SKM-1 treated with dmso at 0.1 percent for 144 hours (cell line): ENCODE results near the gene OLFM2.
"Not testable (repeated sequence)": the region's sequence is repeated elsewhere in the genome, so short reads cannot be mapped to it uniquely, and the experiment has no call there.

ENCODE experiments used
- DNase-seq: peaks from one replicate; lab custom pipeline; 2025; ENCODE audit not compliant: unreplicated experiment; lab: John Stamatoyannopoulos, UW

Gene OLFM2

GRCh38 chr19:9936326-9937000, at the start of gene OLFM2:
OLFM2 (minus strand) TSS chr19:9936515; CDS start chr19:9936366, 149 bp downstream.
- no peak for DNase-seq

- no peak for DNase-seq
Measured at GRCh38 chr19:9981406-9982260, 45.3 kb upstream of the OLFM2 start.

GRCh38 chr19:9972103-9972502, 35.8 kb upstream of the OLFM2 start:
- DNase-seq, result no peak

GRCh38 chr19:9971166-9971897, 35.0 kb upstream of the OLFM2 start:
- no peak for DNase-seq

GRCh38 chr19:9970481-9970880, 34.2 kb upstream of the OLFM2 start:
- no peak for DNase-seq

- no peak for DNase-seq
Measured at GRCh38 chr19:9969688-9969975, 33.3 kb upstream of the OLFM2 start.

GRCh38 chr19:9968820-9969687, 32.7 kb upstream of the OLFM2 start:
- no peak for DNase-seq

GRCh38 chr19:9967326-9967725, 31.0 kb upstream of the OLFM2 start:
- no peak for DNase-seq

GRCh38 chr19:9966448-9966847, 30.1 kb upstream of the OLFM2 start:
- DNase-seq, result no peak

GRCh38 chr19:9966024-9966423, 29.7 kb upstream of the OLFM2 start:
- no peak for DNase-seq

GRCh38 chr19:9962623-9963290, 26.4 kb upstream of the OLFM2 start:
- no peak for DNase-seq

GRCh38 chr19:9961103-9961502, 24.8 kb upstream of the OLFM2 start:
- no peak for DNase-seq

- no peak for DNase-seq
Measured at GRCh38 chr19:9958379-9958821, 22.1 kb upstream of the OLFM2 start.

- DNase-seq, result no peak
Measured at GRCh38 chr19:9956956-9957355, 20.6 kb upstream of the OLFM2 start.

GRCh38 chr19:9953802-9954542, 17.7 kb upstream of the OLFM2 start:
- no peak for DNase-seq

- no peak for DNase-seq
Measured at GRCh38 chr19:9952276-9952675, 16.0 kb upstream of the OLFM2 start.

GRCh38 chr19:9947441-9947840, 11.1 kb upstream of the OLFM2 start:
- no peak for DNase-seq

GRCh38 chr19:9946528-9947125, 10.3 kb upstream of the OLFM2 start:
- not testable (repeated sequence) for DNase-seq

- no peak for DNase-seq
Measured at GRCh38 chr19:9945319-9945966, 9.1 kb upstream of the OLFM2 start.
